ENCODE results near the gene INSRR. TPM values are rescaled to one million over a fixed set of nuclear protein-coding genes. Genes with fewer than 3 reads are reported as not detected.

The INSRR gene
- total and polyA plus RNA-seq, 9 of the 15 experiments (the other 6 are each of a cell fraction or from before 2014, with no cell fraction given) = 0.03 to 0.18 (median 0.06) TPM; not detected in 3

GRCh38 chr1:156858959-156859522, at the start of gene INSRR (continued):
- TF ChIP-seq TFAP4 (CRISPR knock-in tag; IDR thresholded peaks at IDR 0.05; ENCODE audit: borderline replicate concordance) (peak; percentile 80), KHSRP (IDR thresholded peaks at IDR 0.05) (no peak), BCL6 (CRISPR knock-in tag; IDR thresholded peaks at IDR 0.05) (no peak), NFYB (IDR thresholded peaks at IDR 0.05; ENCODE audit: extremely low read depth, insufficient read length) (no peak), HDGF (IDR thresholded peaks at IDR 0.05) (no peak), CUX1 (CRISPR knock-in tag; IDR thresholded peaks at IDR 0.05) (no peak), RBM25 (IDR thresholded peaks at IDR 0.05; ENCODE audit: low read depth, low read length, severe bottlenecking) (no peak), MCM3 (IDR thresholded peaks at IDR 0.05) (no peak), HCFC1 (IDR thresholded peaks at IDR 0.05; ENCODE audit: low read depth, low read length) (no peak), ZNF589 (CRISPR knock-in tag; IDR thresholded peaks at IDR 0.05; ENCODE audit: low read depth) (no peak), HNRNPUL1 (IDR thresholded peaks at IDR 0.05; ENCODE audit: low read length) (no peak), CTBP1 (IDR thresholded peaks at IDR 0.05; ENCODE audit: borderline replicate concordance) (no peak), ZNF77 (CRISPR knock-in tag; IDR thresholded peaks at IDR 0.05) (no peak), SPI1 (IDR thresholded peaks at IDR 0.05; ENCODE audit: borderline replicate concordance, low read depth, low read length) (no peak)
- TF ChIP-seq, protein P1, sequence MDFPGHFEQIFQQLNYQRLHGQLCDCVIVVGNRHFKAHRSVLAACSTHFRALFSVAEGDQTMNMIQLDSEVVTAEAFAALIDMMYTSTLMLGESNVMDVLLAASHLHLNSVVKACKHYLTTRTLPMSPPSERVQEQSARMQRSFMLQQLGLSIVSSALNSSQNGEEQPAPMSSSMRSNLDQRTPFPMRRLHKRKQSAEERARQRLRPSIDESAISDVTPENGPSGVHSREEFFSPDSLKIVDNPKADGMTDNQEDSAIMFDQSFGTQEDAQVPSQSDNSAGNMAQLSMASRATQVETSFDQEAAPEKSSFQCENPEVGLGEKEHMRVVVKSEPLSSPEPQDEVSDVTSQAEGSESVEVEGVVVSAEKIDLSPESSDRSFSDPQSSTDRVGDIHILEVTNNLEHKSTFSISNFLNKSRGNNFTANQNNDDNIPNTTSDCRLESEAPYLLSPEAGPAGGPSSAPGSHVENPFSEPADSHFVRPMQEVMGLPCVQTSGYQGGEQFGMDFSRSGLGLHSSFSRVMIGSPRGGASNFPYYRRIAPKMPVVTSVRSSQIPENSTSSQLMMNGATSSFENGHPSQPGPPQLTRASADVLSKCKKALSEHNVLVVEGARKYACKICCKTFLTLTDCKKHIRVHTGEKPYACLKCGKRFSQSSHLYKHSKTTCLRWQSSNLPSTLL (IDR thresholded peaks at IDR 0.05) = no peak
- TF ChIP-seq, protein P2, sequence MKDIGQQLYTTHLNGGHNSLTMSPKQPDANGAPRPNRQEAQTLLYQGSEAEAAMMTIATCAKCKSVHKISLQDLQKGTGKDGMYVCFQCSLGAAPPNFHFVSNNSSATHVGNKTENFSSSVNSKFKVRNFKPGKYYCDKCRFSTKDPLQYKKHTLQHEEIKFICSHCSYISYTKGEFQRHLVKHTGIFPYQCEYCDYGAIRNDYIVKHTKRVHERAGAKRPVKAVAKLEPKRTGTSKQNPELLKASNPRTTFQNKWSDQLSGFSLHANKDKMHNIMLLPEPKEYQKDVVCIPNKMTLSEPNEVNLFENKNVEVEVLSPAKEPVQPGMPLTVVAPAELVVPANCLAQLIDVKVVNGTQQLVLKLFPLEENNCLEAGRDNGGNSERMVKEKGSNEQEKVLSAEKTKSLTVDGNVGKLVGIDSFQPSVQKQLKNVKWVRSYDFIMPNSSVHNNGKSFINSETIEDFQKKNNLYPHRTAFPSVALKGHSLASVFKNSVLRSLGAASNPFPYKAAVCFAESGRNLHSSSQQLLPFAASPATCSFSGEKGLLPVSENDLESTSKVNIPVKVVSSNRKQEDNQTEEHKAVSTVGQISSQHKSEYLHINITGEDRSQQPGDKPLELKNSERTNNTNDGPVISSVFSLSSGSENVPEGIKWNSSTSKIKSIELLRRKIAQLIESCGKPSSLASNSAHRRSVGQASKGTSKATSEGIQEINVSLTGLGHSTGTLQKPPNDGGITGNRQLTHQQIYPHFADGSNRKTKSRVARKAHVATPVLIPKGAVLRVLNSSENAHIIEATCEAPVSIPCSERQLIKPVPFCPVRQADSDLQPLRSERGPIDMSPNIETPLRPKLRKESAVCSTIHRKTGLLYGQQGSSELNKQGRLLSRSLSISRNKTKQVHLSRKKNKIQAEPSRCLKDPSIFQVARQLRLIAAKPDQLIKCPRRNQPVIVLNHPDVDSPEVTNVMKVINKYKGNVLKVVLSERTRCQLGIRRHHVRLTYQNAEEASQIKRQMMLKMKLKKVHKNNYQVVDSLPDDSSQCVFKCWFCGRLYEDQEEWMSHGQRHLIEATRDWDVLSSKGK (CRISPR knock-in tag; IDR thresholded peaks at IDR 0.05) = no peak
- TF ChIP-seq, protein P3, sequence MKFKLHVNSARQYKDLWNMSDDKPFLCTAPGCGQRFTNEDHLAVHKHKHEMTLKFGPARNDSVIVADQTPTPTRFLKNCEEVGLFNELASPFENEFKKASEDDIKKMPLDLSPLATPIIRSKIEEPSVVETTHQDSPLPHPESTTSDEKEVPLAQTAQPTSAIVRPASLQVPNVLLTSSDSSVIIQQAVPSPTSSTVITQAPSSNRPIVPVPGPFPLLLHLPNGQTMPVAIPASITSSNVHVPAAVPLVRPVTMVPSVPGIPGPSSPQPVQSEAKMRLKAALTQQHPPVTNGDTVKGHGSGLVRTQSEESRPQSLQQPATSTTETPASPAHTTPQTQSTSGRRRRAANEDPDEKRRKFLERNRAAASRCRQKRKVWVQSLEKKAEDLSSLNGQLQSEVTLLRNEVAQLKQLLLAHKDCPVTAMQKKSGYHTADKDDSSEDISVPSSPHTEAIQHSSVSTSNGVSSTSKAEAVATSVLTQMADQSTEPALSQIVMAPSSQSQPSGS (CRISPR knock-in tag; IDR thresholded peaks at IDR 0.05) = no peak

All from K562 (cell line).